Kidney glomerular epithelial cell (primary cell): ENCODE measurements around the gene DPYSL5.

ENCODE experiments used
- DNase-seq: peaks from one replicate; lab custom pipeline; 2025; lab: John Stamatoyannopoulos, UW

DPYSL5 gene

DNA sequence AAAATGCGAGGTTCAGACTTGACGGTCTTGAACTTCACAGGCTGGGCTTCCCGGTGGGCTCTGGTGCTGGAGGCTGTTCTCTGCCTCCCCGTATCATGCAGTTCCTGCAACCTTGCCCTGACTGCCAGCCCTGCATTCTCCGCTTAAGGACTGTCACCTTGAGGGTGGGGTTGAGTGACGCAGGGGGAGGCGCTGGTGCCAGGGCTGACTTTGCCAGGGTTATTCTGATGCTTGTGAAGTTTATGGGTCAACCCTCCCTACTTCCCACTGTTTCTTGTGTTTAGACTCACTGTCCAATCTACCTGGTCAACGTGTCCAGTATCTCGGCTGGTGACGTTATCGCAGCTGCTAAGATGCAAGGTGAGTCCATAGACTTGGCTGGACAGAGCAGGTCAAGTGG lies 85.0 kb downstream of the DPYSL5 start:
- no peak for DNase-seq

DNA sequence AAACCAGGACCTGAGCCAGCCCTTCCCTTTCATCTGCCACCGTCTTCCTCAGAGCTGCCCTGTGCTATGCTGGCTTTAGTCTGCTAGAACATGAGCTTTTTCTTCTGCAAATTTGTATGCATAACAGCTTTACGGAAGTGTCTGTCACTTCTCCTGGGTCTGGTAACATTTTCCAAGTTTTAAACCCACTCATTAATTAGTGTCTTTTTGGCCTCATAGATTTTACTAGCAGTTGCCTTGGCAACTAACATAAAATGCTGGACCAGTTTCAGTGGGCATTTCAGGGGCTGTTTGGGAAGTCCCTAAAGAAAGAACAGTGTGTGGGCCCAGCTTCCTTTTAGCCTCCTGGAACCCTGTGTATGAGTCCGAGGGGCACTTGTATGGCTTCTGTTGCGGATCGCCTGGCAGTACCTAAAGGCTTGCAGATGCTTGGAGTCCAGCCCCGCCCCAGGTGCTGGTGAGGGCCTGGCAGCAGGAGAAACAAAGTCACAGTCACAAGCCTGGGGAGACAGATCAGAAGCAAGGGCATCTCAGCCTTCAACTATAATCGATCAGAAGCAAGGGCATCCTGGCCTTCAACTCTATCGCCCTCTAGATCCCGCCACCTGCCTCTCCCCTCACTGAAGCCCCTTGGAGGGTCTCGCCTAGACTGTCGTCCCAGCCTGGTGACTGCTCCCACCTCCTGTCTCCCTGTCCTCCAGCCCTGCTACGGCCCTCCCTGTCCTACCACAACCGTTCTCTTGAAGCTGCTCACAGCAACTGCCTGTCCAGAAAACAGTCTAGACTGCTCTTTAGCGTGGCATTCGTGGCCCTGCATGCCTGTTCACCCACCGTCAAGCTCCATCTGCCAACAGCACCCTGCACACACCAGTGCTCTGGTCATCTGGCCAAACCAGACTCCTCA lies 85.8 kb downstream of the DPYSL5 start:
- no peak for DNase-seq

DNA sequence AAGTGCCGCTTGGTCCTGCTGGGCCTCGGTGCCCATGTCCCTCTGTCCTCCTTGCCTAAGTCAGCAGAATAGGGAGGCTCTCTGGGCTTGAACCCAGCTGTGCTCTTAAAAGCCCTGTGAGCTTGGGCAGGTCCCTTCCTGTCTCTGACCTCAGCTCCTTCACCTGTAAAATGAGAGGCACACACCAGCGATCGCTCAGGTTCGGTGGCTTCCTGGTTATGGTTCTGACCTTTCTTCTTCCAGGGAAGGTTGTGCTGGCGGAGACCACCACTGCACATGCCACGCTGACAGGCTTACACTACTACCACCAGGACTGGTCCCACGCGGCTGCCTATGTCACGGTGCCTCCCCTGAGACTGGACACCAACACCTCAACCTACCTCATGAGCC lies 86.4 kb downstream of the DPYSL5 start:
- DNase-seq, result no peak

DNA sequence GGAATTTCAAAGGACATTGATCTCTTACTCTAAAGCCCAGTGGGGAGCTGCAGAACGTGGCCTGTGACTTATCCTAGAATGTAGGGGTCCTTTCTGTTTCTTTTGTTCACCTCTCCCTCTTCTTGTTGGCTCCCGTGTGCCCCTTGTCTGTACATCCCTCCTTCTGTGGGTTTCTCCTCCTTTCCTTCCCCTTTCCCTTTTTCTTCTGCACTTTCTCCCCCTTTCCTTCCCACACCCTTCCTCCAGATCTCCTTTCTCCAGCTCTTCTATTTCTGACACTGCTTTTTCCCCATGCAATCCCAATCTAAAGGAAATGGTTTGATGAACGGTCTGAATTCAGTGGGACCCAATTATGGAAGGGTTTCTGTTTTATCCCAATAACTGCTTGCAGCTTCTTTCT lies 87.1 kb downstream of the DPYSL5 start:
- no peak for DNase-seq

DNA sequence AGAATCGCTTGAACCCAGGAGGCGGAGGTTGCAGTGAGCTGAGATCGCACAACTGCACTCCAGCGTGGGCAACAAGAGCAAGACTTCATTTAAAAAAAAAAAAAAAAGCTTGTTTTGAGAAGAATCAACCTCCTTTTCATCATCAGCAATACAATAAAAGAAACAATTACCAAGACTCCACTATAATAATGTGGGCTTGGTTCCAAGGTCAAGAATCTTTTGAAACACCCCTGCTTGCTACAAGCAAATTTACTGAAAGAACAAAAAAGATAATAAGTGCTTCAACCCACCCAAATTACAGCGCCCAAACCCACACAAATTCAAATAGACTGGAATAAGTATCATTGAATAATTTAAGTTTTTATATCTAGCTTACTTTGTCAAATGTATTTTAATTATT lies 88.9 kb downstream of the DPYSL5 start:
- no peak for DNase-seq

DNA sequence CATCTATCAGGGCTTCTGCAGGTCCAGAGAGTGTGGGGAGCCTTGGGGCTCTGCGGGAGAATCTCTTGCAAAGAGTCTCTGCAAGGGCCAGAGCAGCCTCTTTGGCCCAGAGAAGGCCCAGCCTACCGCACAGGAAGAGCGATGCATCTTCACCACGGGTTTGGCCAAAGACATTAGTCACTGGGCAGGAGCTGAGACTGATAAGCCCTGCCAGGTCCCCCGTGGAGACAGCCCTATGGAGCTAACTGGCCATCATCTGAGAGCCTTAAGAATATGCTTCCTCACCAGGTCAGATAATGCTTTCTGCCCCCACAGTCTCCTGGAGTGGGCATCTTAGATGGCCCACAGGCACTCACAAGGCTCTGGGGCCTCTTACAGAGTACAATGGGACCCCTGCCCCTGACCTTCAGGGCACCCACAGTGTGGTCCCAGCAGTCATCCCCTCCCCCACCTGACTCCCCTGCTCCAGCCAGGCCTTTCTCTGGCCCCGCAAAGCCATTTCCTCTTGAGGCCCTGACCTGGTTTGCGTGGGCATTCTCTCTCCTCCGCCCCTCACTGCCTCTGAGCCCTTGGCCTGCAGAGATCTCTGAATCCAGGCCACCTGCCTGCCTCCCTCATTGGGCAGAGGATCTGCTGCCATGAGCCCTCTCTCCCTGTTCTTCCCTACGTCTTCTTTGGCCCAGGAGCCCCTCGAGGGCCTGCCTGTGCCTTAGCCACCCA lies 90.6 kb downstream of the DPYSL5 start:
- DNase-seq, result no peak

DNA sequence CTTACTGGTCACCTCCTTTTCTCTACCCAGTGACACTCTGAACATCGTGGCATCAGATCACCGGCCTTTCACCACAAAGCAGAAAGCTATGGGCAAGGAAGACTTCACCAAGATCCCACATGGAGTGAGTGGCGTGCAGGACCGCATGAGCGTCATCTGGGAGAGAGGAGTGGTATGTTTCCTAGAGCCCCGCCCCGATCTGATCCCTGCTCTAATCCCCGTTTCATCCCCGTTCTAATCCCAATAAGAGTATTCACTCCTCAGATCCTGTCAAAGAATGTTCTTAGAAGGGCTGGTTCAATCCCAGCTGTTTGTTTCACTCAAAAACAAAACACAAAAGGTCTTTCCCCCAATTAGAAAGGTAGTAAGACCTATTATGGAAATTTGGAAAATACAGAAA lies 92.1 kb downstream of the DPYSL5 start:
- no peak for DNase-seq

DNA sequence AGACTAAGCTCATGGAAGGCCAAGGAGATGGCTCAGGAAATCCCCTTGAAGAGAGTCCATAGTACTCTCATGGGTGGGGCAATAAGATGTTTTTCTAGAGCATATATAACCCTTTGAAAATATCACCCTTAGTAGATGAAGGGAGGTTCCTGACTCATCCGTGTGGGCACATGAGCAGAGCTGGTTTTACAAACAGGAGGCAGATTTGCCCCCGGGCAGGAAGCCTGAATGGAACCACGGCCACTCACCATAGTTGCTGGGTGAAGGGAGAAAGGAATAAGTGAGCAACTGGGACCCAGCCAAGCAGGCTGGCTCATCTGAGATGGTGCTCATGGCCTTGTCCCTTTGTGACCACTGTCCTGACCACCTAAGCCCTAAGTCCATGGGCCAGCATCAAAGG lies 93.6 kb downstream of the DPYSL5 start:
- DNase-seq, result no peak

DNA sequence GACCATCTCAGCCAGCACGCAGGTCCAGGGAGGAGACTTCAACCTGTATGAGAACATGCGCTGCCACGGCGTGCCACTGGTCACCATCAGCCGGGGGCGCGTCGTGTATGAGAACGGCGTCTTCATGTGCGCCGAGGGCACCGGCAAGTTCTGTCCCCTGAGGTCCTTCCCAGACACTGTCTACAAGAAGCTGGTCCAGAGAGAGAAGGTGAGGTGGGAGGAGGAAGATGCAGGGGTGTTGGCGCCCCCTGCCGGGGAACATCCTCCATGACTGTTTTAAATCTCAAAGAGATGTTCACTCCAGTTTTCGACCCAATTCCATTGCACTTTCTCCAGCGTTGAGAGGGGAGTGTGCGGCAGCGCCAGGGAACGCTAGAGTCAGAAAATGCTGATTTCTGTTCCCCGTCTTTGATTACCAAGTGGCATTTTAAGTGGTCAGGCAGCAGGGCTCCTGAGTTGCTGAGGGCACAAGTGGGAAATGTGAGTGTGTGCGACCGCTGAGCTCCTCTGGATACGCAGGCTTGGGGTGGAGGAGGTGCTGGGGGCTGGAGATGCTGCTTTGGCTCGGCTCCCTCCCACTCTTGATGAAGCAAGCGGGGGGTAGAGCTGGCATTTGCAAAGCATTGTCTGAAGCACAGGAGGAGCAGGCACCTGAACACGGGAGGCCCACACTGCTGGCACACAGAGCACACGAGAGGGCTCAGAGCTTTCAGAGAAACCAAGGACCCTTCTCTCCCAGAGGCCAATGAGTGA lies 94.8 kb downstream of the DPYSL5 start:
- peak; percentile 32 for DNase-seq

DNA sequence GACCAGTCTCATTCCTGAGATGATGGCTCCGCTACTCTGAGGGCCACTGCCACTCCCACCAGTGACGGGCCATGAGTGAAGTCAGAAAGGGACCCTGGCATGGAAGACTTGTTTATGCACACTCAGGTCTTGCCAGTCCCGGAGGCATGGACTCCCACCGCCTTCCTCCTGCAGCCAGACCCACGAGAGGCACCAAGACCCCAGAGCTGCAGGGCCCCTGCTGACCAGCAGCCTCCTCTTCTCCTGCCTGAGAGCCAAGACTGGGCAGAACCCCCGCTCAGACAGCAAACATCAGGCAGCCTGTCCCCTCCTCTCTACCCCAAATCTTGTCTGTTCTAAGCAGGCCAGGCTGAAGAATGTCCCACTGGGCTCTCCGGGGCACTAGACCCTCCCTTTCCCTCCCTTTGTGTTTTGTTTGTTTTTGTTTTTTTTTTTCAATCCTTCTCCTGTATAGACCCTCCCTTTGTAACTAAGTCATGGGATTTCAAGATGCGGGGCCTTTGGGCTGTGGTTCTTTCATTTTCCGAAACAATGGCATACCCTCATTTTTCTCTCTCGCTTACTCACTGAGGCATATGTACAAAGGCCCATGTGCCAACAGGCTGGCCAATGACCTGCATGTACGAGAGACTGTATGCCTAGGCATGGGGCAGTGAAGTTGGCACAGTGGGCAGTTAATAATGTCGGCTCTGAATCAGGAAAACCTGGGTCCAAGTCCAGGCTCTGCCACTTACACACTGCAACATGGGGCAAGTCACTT lies 98.2 kb downstream of the DPYSL5 start:
- DNase-seq, result no peak

DNA sequence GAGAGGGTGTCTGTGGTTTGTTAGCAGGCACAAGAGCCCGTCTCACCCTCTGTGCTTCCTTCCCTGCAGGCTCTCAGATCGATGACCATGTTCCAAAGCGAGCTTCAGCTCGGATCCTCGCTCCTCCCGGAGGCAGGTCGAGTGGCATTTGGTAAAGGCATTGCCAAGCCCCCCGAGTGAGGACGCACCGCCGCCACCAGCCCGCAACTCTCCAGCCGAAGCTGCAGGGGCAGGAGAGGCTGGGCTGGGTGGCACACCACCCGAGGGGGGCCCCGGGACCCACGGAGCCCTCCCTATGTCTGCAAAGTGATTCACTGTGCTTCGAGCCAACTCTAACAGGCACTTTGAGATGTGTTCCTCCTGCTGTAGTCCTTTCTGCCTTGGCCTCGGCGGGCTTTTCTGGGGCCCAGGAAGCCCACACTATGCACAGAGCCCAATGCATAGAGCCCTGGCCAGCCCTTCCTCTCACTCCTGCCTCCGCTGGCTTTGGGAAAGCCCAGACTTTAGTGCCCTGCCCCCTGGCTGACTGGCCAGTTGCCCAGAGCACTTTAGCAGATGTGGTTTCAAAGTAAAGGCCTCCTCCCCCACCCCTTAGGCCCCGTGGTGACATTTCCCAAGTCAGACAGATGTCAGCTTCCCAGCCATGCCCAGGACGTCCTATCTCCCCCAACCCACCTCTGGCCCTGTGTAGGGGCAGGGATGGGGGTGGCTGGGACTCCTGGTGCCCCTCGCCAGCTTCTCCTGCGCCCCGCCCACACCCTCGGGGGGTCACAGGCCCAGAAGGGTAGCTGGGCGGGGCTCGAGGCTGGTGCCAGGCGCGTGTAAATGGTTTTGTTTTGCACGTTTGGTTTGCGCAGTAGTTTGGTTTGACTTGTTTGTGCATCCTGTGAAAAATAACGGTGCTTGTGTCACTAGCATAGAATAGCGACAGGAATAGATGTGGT lies 99.2 kb downstream of the DPYSL5 start:
- DNase-seq, result no peak

DNA sequence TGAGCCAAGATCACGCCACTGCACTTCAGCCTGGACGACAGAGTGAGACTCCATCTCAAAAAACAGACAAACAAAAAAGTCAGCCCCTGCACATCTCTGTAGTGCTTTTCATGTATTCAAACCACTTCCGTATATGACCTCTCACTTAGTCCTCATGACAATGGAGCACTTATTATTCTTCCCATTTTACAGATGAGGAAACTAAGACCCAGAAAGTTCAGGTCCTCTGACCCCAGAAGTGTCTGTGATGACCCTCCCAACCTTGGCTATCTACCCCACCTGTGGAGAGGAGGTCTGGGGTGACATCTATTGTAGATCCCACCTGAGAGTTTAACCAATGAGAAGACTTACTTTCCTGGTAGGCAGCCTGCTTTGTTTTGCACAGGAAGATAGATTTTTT lies 100.9 kb downstream of the DPYSL5 start:
- DNase-seq, result no peak

DNA sequence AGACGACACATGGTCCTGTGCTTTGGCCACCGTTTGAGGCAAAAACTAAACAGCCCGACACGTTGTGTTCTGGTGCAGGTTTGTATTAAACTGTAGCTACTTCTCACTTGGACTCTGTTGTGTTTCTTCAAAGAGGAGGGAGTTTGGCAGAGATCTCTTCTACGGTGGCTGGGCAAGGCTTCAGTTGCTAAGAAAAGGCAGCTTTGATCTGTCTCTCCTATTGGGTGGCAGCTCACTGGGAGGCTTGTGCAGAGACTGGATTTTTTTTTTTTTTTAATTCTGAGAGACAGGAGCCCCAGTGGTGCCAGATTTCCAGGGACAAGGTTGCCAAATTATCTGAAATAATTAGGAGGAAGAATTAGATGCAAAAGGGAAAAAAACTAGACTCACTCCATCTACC lies 102.3 kb downstream of the DPYSL5 start:
- DNase-seq, result no peak

DNA sequence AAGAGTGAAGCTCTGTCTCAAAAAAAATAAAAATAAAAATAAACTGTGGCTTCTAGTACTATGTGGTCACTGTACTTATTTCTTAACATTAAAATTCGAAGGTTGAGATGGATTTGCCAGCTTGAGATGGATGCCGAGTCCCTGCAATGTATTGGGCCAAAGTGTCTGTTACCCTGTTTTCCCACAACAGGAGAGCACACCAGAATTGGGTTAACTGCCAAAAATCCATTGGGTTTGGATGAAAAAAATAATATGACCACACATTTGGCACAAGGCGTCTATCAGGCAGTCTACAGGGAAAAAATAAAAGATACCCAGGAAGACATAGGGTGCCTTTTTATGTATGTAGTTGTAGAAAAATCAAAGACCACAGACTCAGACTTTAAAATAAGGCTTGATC lies 103.3 kb downstream of the DPYSL5 start:
- no peak for DNase-seq

DNA sequence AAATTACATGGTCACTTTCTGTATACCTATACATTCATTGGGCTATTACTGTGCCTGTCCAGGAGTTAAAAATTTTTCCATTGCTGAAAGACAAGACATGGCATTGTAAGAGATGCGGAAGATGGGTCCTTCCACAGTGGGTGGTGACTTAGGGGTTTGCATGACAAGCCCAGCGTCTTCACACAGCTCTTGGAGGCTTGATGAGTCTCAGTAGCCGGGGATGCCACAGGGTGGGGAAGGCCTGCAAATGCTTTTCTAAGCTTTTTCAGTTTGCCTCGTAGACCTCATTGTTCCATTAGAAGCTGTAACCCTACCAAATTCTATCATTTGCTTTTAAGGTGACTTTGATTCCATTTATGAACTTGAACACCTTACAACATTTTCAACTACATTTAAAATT lies 104.4 kb downstream of the DPYSL5 start:
- DNase-seq, result no peak

DNA sequence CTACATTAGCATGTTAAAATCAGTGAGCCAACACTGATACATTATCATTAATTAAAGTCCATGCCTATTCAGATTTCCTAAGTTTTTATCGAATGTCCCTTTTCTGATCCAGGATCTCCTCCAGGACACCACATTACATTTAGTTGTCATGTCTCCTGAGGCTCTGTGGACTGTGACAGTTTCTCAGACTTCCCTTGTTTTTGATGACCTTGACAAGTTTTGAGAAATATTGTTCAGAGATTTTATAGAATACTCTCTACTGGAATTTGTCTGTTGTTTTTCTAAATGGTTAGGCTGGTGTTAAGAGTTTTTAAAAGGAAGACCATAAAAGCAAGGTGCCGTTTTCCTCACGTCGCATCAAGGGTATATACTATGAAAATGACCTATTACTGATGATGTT lies 106.2 kb downstream of the DPYSL5 start:
- no peak for DNase-seq

DNA sequence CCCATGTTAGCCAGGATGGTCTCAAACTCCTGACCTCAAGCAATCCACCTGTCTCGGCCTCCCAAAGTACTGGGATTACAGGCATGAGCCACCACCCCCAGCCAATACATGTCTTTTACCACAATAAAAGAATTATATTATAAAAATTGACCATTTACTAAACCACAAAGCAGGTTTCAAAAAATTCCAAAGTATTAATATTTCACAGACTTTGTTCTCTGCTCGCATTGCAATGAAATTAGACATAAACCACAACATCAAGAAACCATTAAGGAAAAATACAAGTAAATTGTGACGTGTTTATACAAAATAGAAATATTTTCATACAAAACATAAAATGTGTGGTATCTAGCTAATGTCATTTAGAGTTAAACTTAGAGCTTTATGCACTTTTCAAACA lies 109.1 kb downstream of the DPYSL5 start:
- no peak for DNase-seq

DNA sequence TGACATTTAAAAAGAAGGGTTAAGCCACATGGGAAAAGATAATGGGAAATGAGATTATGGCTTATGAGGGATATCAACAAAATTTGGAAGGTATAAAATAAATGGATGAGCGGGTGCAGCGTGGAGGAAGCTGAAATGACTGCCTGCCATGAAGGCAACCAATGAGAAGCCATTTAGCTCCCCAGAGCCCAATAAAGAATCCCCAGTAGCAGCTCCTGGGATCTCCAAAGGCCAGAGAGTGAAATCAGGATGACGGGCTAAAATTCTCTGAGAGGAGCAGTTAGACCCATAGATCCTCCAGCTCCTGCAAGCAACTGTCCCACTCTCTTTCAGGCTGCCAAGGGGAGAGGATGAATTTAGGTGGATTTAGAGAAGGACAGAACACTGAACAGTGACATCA lies 109.6 kb downstream of the DPYSL5 start:
- DNase-seq, result no peak

DNA sequence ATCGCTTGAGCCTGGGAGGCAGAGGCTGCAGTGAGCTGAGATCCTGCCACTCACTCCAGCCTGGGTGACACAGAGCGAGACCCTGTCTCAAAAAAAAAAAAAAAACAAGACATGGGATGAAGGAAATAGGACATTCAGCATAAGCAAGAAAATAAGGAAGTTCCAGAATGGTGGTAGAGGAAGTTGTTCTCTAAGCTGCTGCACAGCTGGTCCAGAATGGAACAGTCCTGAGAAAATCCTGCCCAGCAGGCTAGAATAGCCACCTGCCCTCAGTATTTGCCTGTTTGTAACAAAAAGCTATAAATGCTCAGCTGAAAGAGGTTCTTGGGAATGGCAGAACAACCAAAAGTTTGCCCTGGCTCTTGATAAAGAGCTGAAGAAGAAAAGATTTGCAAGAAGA lies 111.4 kb downstream of the DPYSL5 start:
- DNase-seq, result no peak

DNA sequence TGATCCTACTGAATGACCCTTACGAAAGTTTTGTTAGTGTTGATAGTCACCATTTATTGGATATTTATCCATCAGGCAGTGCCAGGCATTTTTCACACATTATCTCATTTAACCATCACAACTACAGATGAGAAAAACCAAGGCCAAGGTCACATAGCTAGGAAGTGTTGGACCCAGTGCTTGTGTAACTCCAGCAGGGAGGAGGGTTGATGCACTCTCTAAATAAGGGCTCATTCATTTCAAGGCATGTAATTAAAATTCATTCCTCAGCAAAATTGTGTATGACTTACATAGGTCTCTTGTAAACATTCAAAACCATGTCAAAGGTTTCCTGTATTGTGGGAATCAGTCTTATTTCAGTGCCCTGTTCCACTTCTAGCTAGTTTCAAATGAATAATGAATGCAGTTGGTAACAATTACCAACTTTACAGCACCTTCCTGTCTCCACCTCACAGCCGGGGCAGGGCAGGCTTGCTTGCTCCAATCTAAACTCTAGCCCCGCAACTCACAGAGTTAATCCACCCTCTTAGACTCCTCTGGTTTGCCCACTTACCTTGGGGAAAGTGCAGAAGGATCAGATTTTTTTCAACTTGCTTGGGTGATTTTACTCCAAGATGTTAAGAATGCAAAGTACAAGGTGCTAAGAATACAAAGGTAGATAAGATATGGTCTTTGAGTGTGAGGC lies 116.7 kb downstream of the DPYSL5 start:
- DNase-seq, result no peak
